Immature natural killer cell (primary cell): ENCODE measurements around the gene PRPS1L1. TPM values are rescaled to one million over a fixed set of nuclear protein-coding genes. Genes with fewer than 3 reads are reported as not detected.

Experiments used
- DNase-seq, 3 donors: peaks; one replicate each; pipeline ENCODE4 v3.0.0; 2022; ENCODE audit warnings: mixed read lengths in 1 of 3
- H3K27ac Mint-ChIP-seq, 6 donors: one replicate each; pipeline ENCODE4 v1.8.0; 2020; ENCODE audit warnings: mixed read lengths in 6 of 6, mild to moderate bottlenecking in 5 of 6, inconsistent platforms in 4 of 6, moderate library complexity in 3 of 6
- H3K27me3 Mint-ChIP-seq, 3 donors: one replicate each; pipeline ENCODE4 v1.8.0; 2020 to 2021; ENCODE audit warnings: low read depth in 3 of 3, mild to moderate bottlenecking in 3 of 3, mixed read lengths in 3 of 3, moderate library complexity in 3 of 3, inconsistent platforms in 1 of 3
- H3K36me3 Mint-ChIP-seq, 3 donors: one replicate each; pipeline ENCODE4 v1.8.0; 2020; ENCODE audit warnings: mixed read lengths in 3 of 3, inconsistent platforms in 2 of 3, mild to moderate bottlenecking in 2 of 3
- H3K4me1 Mint-ChIP-seq, 2 donors: one replicate each; pipeline ENCODE4 v1.8.0; 2020; ENCODE audit warnings: inconsistent platforms in 2 of 2, mild to moderate bottlenecking in 2 of 2, mixed read lengths in 2 of 2, moderate library complexity in 1 of 2
- H3K4me3 Mint-ChIP-seq, 5 donors: one replicate each; pipeline ENCODE4 v1.8.0; 2020; ENCODE audit warnings: mild to moderate bottlenecking in 5 of 5, mixed read lengths in 5 of 5, inconsistent platforms in 3 of 5, moderate library complexity in 3 of 5
- H3K9me3 Mint-ChIP-seq, 6 donors: one replicate each; pipeline ENCODE4 v1.8.0; 2020; ENCODE audit warnings: mild to moderate bottlenecking in 6 of 6, mixed read lengths in 6 of 6, inconsistent platforms in 4 of 6, moderate library complexity in 3 of 6
- polyA plus RNA-seq, 3 donors: library from polyadenylated mRNA; unstranded; fragments of 300-500 nt; fragmentation: Illumina TruSeq; gene quantifications; one replicate each; pipeline ENCODE4 v1.2.3, GENCODE V29; 2021

The PRPS1L1 gene
- polyA plus RNA-seq: not detected

DNA sequence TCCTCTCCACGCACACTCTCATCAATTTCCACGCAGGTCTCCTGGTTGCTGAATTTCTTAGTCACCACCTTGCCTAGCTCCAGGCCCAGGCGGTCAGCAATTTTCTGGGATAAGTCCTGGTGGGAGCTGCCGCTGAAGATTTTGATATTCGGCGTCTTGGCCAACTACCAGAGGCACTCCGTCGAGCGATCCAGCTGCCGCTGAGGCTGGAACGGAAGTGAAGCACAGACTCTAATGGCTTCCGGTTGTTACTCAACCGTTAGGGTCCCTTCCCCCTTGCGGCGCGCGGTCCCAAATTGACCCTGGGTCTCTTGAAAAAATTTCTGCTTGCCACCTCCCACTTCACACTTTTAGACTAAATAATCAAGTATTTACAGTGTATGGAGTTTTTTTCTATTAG is at the start of gene PRPS1L1:
Gene PRPS1L1, minus strand, starts transcription at position 219 of the 400 bp plus-strand sequence.
- Mint-ChIP-seq H3K27ac (no peak within 1 kb of the TSS), H3K36me3 (no peaks in the 10 kb centered on the region), H3K27me3 (peaks cover 0 to 5% (median 0%) of the 10 kb centered on the region in 3 donors), H3K9me3 (no peaks in the 10 kb centered on the region), H3K4me3 (no peak within 1 kb of the TSS), H3K4me1 (no peaks in the 10 kb centered on the region)
- DNase-seq: no peak

GRCh38 chr7:18076461-18076860 is 48.8 kb upstream of the PRPS1L1 start:
- no peaks in the 10 kb centered on the region for H3K4me1 Mint-ChIP-seq
- H3K9me3 Mint-ChIP-seq: peaks cover 3 to 16% (median 8%) of the 10 kb centered on the region in 6 donors
- no peak for DNase-seq
- H3K4me3 Mint-ChIP-seq: no peak overlapping the region
- peaks cover 1 to 5% (median 2%) of the 10 kb centered on the region in 3 donors for H3K36me3 Mint-ChIP-seq
- H3K27ac Mint-ChIP-seq: no peak overlapping the region
- H3K27me3 Mint-ChIP-seq: peaks cover 0 to 3% (median 2%) of the 10 kb centered on the region in 3 donors

GRCh38 chr7:18068745-18069144 is 41.1 kb upstream of the PRPS1L1 start:
- Mint-ChIP-seq H3K27me3 (no peaks in the 10 kb centered on the region), H3K27ac (no peak overlapping the region), H3K9me3 (no peaks in the 10 kb centered on the region), H3K4me1 (no peaks in the 10 kb centered on the region), H3K4me3 (no peak overlapping the region), H3K36me3 (no peaks in the 10 kb centered on the region)
- DNase-seq: no peak

GRCh38 chr7:18064242-18064838 is 36.7 kb upstream of the PRPS1L1 start:
- no peaks in the 10 kb centered on the region for H3K4me1 Mint-ChIP-seq
- H3K4me3 Mint-ChIP-seq: no peak overlapping the region
- no peak overlapping the region for H3K27ac Mint-ChIP-seq
- no peaks in the 10 kb centered on the region for H3K36me3 Mint-ChIP-seq
- H3K9me3 Mint-ChIP-seq: peaks cover 0 to 1% (median 0%) of the 10 kb centered on the region in 6 donors
- H3K27me3 Mint-ChIP-seq: peaks cover 0 to 2% (median 0%) of the 10 kb centered on the region in 3 donors
- DNase-seq: peak in 1 of 3 donors; percentile 3

GRCh38 chr7:18063149-18063901 is 35.7 kb upstream of the PRPS1L1 start:
- Mint-ChIP-seq H3K9me3 (peaks cover 0 to 1% (median 0%) of the 10 kb centered on the region in 6 donors), H3K27me3 (peaks cover 0 to 2% (median 0%) of the 10 kb centered on the region in 3 donors), H3K4me1 (no peaks in the 10 kb centered on the region), H3K4me3 (no peak overlapping the region), H3K36me3 (no peaks in the 10 kb centered on the region), H3K27ac (no peak overlapping the region)
- DNase-seq: no peak

DNA sequence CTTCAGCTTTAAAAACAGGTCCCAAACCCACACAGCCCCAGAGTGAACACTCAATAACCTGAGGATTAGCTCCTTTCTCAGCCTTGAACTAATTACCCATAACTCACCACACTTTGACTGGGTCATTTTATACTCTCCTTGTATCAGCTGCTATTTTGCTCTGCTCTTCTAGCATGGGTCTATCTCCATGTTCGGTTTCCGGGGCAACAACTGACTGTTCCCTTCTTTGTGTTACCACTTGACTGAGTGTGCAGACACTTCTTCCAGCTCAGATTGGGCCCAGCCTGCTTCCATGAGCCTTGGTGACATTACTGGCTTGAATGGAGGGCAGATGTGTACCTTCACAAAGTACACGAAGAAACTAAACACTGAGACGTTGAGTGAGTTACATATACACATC is 31.5 kb upstream of the PRPS1L1 start:
- H3K27ac Mint-ChIP-seq: no peak overlapping the region
- DNase-seq: no peak
- H3K4me1 Mint-ChIP-seq: no peaks in the 10 kb centered on the region
- no peak overlapping the region for H3K4me3 Mint-ChIP-seq
- peaks cover 0 to 2% (median 2%) of the 10 kb centered on the region in 3 donors for H3K27me3 Mint-ChIP-seq
- H3K9me3 Mint-ChIP-seq: peaks cover 0 to 1% (median 0%) of the 10 kb centered on the region in 6 donors
- H3K36me3 Mint-ChIP-seq: no peaks in the 10 kb centered on the region

- Mint-ChIP-seq H3K27me3 (peaks cover 0 to 7% (median 3%) of the 10 kb centered on the region in 3 donors), H3K4me3 (no peak overlapping the region), H3K27ac (no peak overlapping the region), H3K4me1 (no peaks in the 10 kb centered on the region), H3K9me3 (no peaks in the 10 kb centered on the region), H3K36me3 (no peaks in the 10 kb centered on the region)
- DNase-seq: no peak
Measured at GRCh38 chr7:18053941-18054340, 26.3 kb upstream of the PRPS1L1 start.

- Mint-ChIP-seq H3K4me3 (no peak overlapping the region), H3K9me3 (no peaks in the 10 kb centered on the region), H3K27me3 (peaks cover 0 to 7% (median 3%) of the 10 kb centered on the region in 3 donors), H3K4me1 (no peaks in the 10 kb centered on the region), H3K36me3 (no peaks in the 10 kb centered on the region), H3K27ac (no peak overlapping the region)
- DNase-seq: no peak
Measured at GRCh38 chr7:18053177-18053928, 25.7 kb upstream of the PRPS1L1 start.

- Mint-ChIP-seq H3K4me1 (no peaks in the 10 kb centered on the region), H3K27me3 (peaks cover 0 to 7% (median 1%) of the 10 kb centered on the region in 3 donors), H3K27ac (no peak overlapping the region), H3K36me3 (no peaks in the 10 kb centered on the region), H3K4me3 (no peak overlapping the region), H3K9me3 (no peaks in the 10 kb centered on the region)
- no peak for DNase-seq
Measured at GRCh38 chr7:18049262-18049661, 21.6 kb upstream of the PRPS1L1 start.

GRCh38 chr7:18046601-18047000 is 19.0 kb upstream of the PRPS1L1 start:
- no peak overlapping the region for H3K4me3 Mint-ChIP-seq
- H3K4me1 Mint-ChIP-seq: no peaks in the 10 kb centered on the region
- peaks cover 0 to 4% (median 0%) of the 10 kb centered on the region in 3 donors for H3K27me3 Mint-ChIP-seq
- no peak for DNase-seq
- no peak overlapping the region for H3K27ac Mint-ChIP-seq
- no peaks in the 10 kb centered on the region for H3K9me3 Mint-ChIP-seq
- no peaks in the 10 kb centered on the region for H3K36me3 Mint-ChIP-seq

DNA sequence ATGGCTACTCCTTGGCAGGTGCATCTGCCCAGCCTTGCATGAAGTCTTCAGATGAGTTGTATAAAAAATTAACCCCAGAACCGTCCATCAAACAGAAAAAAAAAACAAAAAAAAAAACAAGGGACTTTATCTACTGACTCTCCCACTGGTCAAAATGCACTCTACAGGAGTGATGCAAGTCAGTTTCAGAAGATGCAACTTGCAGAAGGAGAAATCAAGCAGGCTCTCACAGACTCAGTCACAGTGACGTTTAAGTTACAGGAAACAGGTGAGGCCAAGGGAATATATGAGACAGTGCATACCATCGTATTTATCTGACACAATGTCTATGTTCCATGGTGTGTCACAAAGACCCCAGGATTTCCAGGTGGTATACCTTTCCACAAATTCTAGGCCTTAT is 17.5 kb upstream of the PRPS1L1 start:
- H3K27ac Mint-ChIP-seq: no peak overlapping the region
- H3K4me1 Mint-ChIP-seq: no peaks in the 10 kb centered on the region
- peaks cover 0 to under 1% (median 0%) of the 10 kb centered on the region in 3 donors for H3K27me3 Mint-ChIP-seq
- no peaks in the 10 kb centered on the region for H3K36me3 Mint-ChIP-seq
- no peak for DNase-seq
- H3K9me3 Mint-ChIP-seq: no peaks in the 10 kb centered on the region
- H3K4me3 Mint-ChIP-seq: no peak overlapping the region

DNA sequence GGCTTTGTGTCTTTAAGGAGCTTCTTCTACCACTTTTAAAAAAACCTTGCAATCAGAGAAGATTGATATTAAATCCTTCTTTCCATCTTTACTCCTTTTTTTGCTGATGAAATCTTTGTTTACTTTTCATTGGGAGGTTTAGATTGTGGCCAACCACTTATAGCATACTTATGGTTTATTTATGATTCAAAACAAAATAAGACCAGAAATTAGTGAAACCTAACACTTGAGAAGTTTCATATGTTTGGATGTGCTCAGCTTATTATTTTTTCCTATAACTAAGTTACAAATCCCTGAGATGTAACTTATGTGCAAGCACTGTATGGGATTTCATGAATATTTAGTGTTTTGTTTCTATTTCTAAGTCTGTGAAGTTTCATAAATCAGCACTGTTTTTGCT is 13.5 kb upstream of the PRPS1L1 start:
- no peak overlapping the region for H3K27ac Mint-ChIP-seq
- no peak overlapping the region for H3K4me3 Mint-ChIP-seq
- H3K27me3 Mint-ChIP-seq: peaks cover 0 to 5% (median 4%) of the 10 kb centered on the region in 3 donors
- no peaks in the 10 kb centered on the region for H3K36me3 Mint-ChIP-seq
- no peaks in the 10 kb centered on the region for H3K9me3 Mint-ChIP-seq
- H3K4me1 Mint-ChIP-seq: no peaks in the 10 kb centered on the region
- no peak for DNase-seq

DNA sequence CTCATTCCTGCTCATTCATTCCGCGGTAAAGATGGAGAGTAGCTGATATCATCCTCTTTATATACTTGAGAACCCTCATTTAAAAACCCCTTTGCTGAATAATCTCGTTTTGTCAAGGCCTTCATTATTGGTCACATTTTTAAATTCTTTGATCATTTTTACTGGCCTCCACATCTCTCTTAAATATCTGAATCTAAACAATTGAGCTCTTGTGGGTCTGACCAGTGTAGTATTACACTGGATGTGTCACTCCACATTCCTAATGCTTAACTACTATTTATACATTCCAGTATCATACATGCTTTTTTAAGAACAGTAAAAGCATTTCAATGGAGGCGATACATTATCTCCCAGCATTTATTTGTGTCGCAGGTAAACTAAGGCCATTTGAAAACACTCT is 12.6 kb upstream of the PRPS1L1 start:
- Mint-ChIP-seq H3K27ac (no peak overlapping the region), H3K4me1 (no peaks in the 10 kb centered on the region)
- DNase-seq: no peak

GRCh38 chr7:18038382-18038781 is 10.7 kb upstream of the PRPS1L1 start:
- H3K4me1 Mint-ChIP-seq: no peaks in the 10 kb centered on the region
- no peaks in the 10 kb centered on the region for H3K9me3 Mint-ChIP-seq
- no peak overlapping the region for H3K4me3 Mint-ChIP-seq
- DNase-seq: no peak
- H3K27ac Mint-ChIP-seq: no peak overlapping the region
- H3K27me3 Mint-ChIP-seq: peaks cover 4 to 5% (median 5%) of the 10 kb centered on the region in 3 donors
- no peaks in the 10 kb centered on the region for H3K36me3 Mint-ChIP-seq

More for the DNA sequence above, 12.6 kb upstream of the PRPS1L1 start:
- Mint-ChIP-seq H3K36me3 (no peaks in the 10 kb centered on the region), H3K9me3 (no peaks in the 10 kb centered on the region), H3K4me3 (no peak overlapping the region), H3K27me3 (peaks cover 0 to 5% (median 4%) of the 10 kb centered on the region in 3 donors)
